Breast epithelium (tissue), 3 donors: ENCODE data around the gene NAV1.

Experiments used
- CTCF ChIP-seq, 3 donors: fragments of 450-650 bp; IDR thresholded peaks; one replicate each; pipeline ENCODE4 v1.5.1; 2016 to 2017; ENCODE audit warnings: antibody characterized with exemption in 3 of 3, mild to moderate bottlenecking in 3 of 3, moderate library complexity in 3 of 3
- POLR2A ChIP-seq: fragments of 450-650 bp; IDR thresholded peaks from one replicate; pipeline ENCODE4 v1.6.1; 2016; ENCODE audit warnings: antibody characterized with exemption, mild to moderate bottlenecking, moderate library complexity

- no peak for TF ChIP-seq POLR2A
- no peak for TF ChIP-seq CTCF (IDR thresholded peaks at IDR 0.05)
Measured at GRCh38 chr1:201578008-201578888, 39.3 kb downstream of the NAV1 start.
